GM18907 (cell line): Measurements from ENCODE around the gene GZMA.
"Not testable (repeated sequence)": the region's sequence is repeated elsewhere in the genome, so short reads cannot be mapped to it uniquely, and the experiment has no call there.

Experiments
- ATAC-seq: cut with Tn5 transposase; IDR thresholded peaks from one replicate; pipeline ENCODE4 v1.9.1; 2021; ENCODE audit warnings: mild to moderate bottlenecking, moderate library complexity; ENCODE audit not compliant: unreplicated experiment

The GZMA gene

GRCh38 chr5:55102348-55102747 is at the start of gene GZMA:
GZMA (plus strand) TSS chr5:55102646; CDS start chr5:55102683, 37 bp downstream.
- ATAC-seq, result peak; percentile 40

GRCh38 chr5:55055183-55055582 is 47.3 kb upstream of the GZMA start:
- no peak for ATAC-seq

- ATAC-seq, result no peak
These were observed 40.2 kb upstream of the GZMA start for GRCh38 chr5:55062039-55062779.

- no peak for ATAC-seq
These were observed 39.1 kb upstream of the GZMA start for GRCh38 chr5:55063220-55063863.

GRCh38 chr5:55063899-55064298 is 38.5 kb upstream of the GZMA start:
- no peak for ATAC-seq

- ATAC-seq, result no peak
These were observed 37.9 kb upstream of the GZMA start for GRCh38 chr5:55064523-55064922.

GRCh38 chr5:55066277-55066676 is 36.2 kb upstream of the GZMA start:
- no peak for ATAC-seq

- ATAC-seq, result no peak
These were observed 31.5 kb upstream of the GZMA start for GRCh38 chr5:55070968-55071367.

GRCh38 chr5:55071413-55071812 is 31.0 kb upstream of the GZMA start:
- ATAC-seq, result no peak

- no peak for ATAC-seq
These were observed 29.8 kb upstream of the GZMA start for GRCh38 chr5:55072666-55073065.

- ATAC-seq, result no peak
These were observed 29.2 kb upstream of the GZMA start for GRCh38 chr5:55073211-55073610.

- no peak for ATAC-seq
These were observed 20.9 kb upstream of the GZMA start for GRCh38 chr5:55081541-55081940.

- not testable (repeated sequence) for ATAC-seq
These were observed 13.1 kb upstream of the GZMA start for GRCh38 chr5:55089301-55089700.

GRCh38 chr5:55091011-55091410 is 11.4 kb upstream of the GZMA start:
- not testable (repeated sequence) for ATAC-seq

GRCh38 chr5:55096182-55096581 is 6.3 kb upstream of the GZMA start:
- no peak for ATAC-seq

- no peak for ATAC-seq
These were observed 5.6 kb upstream of the GZMA start for GRCh38 chr5:55096861-55097260.

- not testable (repeated sequence) for ATAC-seq
These were observed 1.3 kb upstream of the GZMA start for GRCh38 chr5:55101148-55101547.

GRCh38 chr5:55101556-55102276 is 730 bp upstream of the GZMA start:
- no peak for ATAC-seq

- ATAC-seq, result no peak
These were observed 1.8 kb downstream of the GZMA start for GRCh38 chr5:55104036-55104772.

- no peak for ATAC-seq
These were observed 2.7 kb downstream of the GZMA start for GRCh38 chr5:55104946-55105701.
